Right atrium auricular region (tissue), 2 donors: ENCODE data around the gene VSTM2B. TPM values are rescaled to one million over a fixed set of nuclear protein-coding genes. Genes with fewer than 3 reads are reported as not detected.

Source experiments
- DNase-seq: peaks from one replicate; pipeline ENCODE4 v3.0.0-alpha.2; 2019; ENCODE audit warnings: low spot score
- H3K27ac ChIP-seq, 2 donors: fragments of 200-600 bp; sonication (generic); 1 replicate in 1 of 2; 2 replicates in 1 of 2; pipeline ENCODE4 v1.5.1; 2016 to 2019
- H3K27me3 ChIP-seq, 2 donors: fragments of 200-600 bp; sonication (generic); one replicate each; pipeline versions ENCODE4 v1.5.1 to v1.6.0; 2017 to 2019
- H3K36me3 ChIP-seq: fragments of 200-600 bp; sonication (generic); one replicate; pipeline ENCODE4 v1.5.1; 2016
- H3K4me1 ChIP-seq, 2 donors: fragments of 200-600 bp; sonication (generic); one replicate each; pipeline versions ENCODE4 v1.5.1 to v1.6.0; 2017 to 2019
- H3K4me3 ChIP-seq, 2 donors: fragments of 200-600 bp; sonication (generic); 1 replicate in 1 of 2; 2 replicates in 1 of 2; pipeline ENCODE4 v1.5.1; 2017 to 2019; ENCODE audit warnings: mild to moderate bottlenecking in 1 of 2, moderate library complexity in 1 of 2
- H3K9me3 ChIP-seq, 2 donors: fragments of 200-600 bp; sonication (generic); one replicate each; pipeline ENCODE4 v1.5.1; 2019
- total RNA-seq, 2 donors: library from RNA; depleted of rRNA; stranded (reverse); fragments of >200 nt; gene quantifications; one replicate each; pipeline ENCODE4 v1.1.0, GENCODE V29; 2016
- TF ChIP-seq, protein P1 (sequence below), 2 donors: fragments of 200-600 bp; sonication (generic); IDR thresholded peaks; one replicate each; pipeline ENCODE4 v1.5.1; 2019; ENCODE audit warnings: antibody characterized with exemption in 2 of 2

Gene VSTM2B
- total RNA-seq, 2 donors from 2014 or later: not detected

- no peaks in the 10 kb centered on the region for H3K27me3 ChIP-seq
- H3K27ac ChIP-seq: no peak overlapping the region
- peaks cover 0 to 6% of the 10 kb centered on the region in 2 donors for H3K9me3 ChIP-seq
- no peak overlapping the region for H3K4me3 ChIP-seq
- TF ChIP-seq, protein P1, sequence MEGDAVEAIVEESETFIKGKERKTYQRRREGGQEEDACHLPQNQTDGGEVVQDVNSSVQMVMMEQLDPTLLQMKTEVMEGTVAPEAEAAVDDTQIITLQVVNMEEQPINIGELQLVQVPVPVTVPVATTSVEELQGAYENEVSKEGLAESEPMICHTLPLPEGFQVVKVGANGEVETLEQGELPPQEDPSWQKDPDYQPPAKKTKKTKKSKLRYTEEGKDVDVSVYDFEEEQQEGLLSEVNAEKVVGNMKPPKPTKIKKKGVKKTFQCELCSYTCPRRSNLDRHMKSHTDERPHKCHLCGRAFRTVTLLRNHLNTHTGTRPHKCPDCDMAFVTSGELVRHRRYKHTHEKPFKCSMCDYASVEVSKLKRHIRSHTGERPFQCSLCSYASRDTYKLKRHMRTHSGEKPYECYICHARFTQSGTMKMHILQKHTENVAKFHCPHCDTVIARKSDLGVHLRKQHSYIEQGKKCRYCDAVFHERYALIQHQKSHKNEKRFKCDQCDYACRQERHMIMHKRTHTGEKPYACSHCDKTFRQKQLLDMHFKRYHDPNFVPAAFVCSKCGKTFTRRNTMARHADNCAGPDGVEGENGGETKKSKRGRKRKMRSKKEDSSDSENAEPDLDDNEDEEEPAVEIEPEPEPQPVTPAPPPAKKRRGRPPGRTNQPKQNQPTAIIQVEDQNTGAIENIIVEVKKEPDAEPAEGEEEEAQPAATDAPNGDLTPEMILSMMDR (IDR thresholded peaks at IDR 0.05): no peak
- H3K4me1 ChIP-seq: no peaks in the 10 kb centered on the region
- H3K36me3 ChIP-seq: no peaks in the 10 kb centered on the region
- DNase-seq: no peak
These were observed 53.6 kb downstream of the VSTM2B start for GRCh38 chr19:29579308-29579910.

DNA sequence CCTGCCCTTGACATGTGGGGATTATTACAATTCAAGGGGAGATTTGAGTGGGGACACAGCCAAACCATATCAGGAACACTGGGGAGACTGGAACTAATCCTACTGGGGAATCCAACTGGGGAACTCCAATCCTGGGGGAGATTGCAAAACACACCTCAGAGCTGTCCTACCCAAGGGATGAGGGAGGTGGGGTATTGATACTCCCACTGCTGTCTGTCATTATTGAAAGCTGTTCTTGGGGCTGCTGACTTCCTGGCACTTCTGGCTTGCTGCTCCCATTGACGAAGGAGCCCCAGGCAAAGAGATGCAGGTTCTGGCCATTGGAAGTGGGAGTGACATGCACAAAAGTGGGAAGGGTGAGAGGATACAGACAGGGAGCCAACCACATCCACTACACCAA lies 55.6 kb downstream of the VSTM2B start:
- Histone ChIP-seq H3K9me3 (peaks cover 0 to 6% of the 10 kb centered on the region in 2 donors), H3K4me1 (no peaks in the 10 kb centered on the region), H3K27ac (no peak overlapping the region), H3K27me3 (no peaks in the 10 kb centered on the region), H3K4me3 (no peak overlapping the region), H3K36me3 (no peaks in the 10 kb centered on the region)
- TF ChIP-seq, protein P1 (IDR thresholded peaks at IDR 0.05): no peak
- no peak for DNase-seq

GRCh38 chr19:29583196-29583999 lies 57.6 kb downstream of the VSTM2B start:
- Histone ChIP-seq H3K9me3 (peaks cover 0 to 6% of the 10 kb centered on the region in 2 donors), H3K4me1 (no peaks in the 10 kb centered on the region), H3K27me3 (no peaks in the 10 kb centered on the region), H3K36me3 (no peaks in the 10 kb centered on the region), H3K27ac (no peak overlapping the region), H3K4me3 (no peak overlapping the region)
- TF ChIP-seq, protein P1 (IDR thresholded peaks at IDR 0.05): no peak
- DNase-seq: no peak

DNA sequence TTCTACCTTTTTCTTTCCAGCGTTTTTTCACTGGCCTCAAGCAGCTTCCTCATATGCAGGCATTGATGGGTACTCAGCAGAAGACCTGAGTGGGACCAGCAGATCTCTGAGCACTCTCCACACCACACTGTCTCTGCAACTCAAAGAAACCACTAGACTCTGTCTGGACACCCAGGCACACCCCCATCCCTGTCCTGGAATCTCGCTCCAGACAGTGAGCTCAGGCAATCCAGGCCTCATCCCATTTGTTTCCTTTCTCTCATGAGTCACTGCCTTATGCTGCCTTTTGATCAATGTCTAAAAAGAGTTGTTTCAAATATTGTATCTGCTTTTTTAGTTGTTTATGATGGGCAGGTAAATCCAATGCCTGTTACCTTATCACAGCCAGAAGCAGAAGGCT lies 60.6 kb downstream of the VSTM2B start:
- Histone ChIP-seq H3K4me1 (no peaks in the 10 kb centered on the region), H3K27me3 (no peaks in the 10 kb centered on the region), H3K9me3 (peaks cover 0 to 1% of the 10 kb centered on the region in 2 donors), H3K27ac (no peak overlapping the region), H3K36me3 (no peaks in the 10 kb centered on the region), H3K4me3 (no peak overlapping the region)
- TF ChIP-seq, protein P1 (IDR thresholded peaks at IDR 0.05): no peak
- no peak for DNase-seq

GRCh38 chr19:29587059-29587458 lies 61.3 kb downstream of the VSTM2B start:
- H3K27me3 ChIP-seq: no peaks in the 10 kb centered on the region
- TF ChIP-seq, protein P1 (IDR thresholded peaks at IDR 0.05): no peak
- no peaks in the 10 kb centered on the region for H3K9me3 ChIP-seq
- H3K36me3 ChIP-seq: no peaks in the 10 kb centered on the region
- H3K4me1 ChIP-seq: no peaks in the 10 kb centered on the region
- DNase-seq: no peak
- no peak overlapping the region for H3K4me3 ChIP-seq
- no peak overlapping the region for H3K27ac ChIP-seq
